ENCODE data around the gene TRABD2B. TPM values are rescaled to one million over a fixed set of nuclear protein-coding genes. Genes with fewer than 3 reads are reported as not detected.

TRABD2B gene
- total and polyA plus RNA-seq, 2 donors (not counting 3 experiments of a cell fraction or from before 2014, with no cell fraction given): not detected

- FAIRE-seq: no peak
- ChIA-PET CTCF (no interaction called here), POLR2A (no interaction called here)
- Histone ChIP-seq H3K4me1 (ENCODE audit: control insufficient read depth, extremely low read depth, insufficient read depth, low read length) (no peaks in the 10 kb centered on the region), H3K27ac (ENCODE audit: insufficient read depth, low read depth, low read length) (no peak overlapping the region), H3K9me3 (replicated peaks; ENCODE audit: control insufficient read depth, insufficient read depth, low read length) (no peaks in the 10 kb centered on the region), H3K27me3 (ENCODE audit: control insufficient read depth in 2 of 2, insufficient read depth in 2 of 2, low read length in 2 of 2) (no peaks in the 10 kb centered on the region), H3K36me3 (ENCODE audit: control insufficient read depth in 2 of 2, extremely low read depth in 1 of 2, insufficient read depth in 2 of 2, low read length in 2 of 2) (no peaks in the 10 kb centered on the region), H4K20me1 (replicated peaks; ENCODE audit: control insufficient read depth, extremely low read depth, insufficient read depth, low read length) (no peaks in the 10 kb centered on the region), H3K4me2 (ENCODE audit: insufficient read depth, low read length) (no peak overlapping the region), H3K79me2 (ENCODE audit: control insufficient read depth, insufficient read depth, low read length) (no peaks in the 10 kb centered on the region), H3K9ac (replicated peaks; ENCODE audit: extremely low read depth, insufficient read depth, low read length) (no peak overlapping the region), H2AFZ (ENCODE audit: low read depth, low read length) (no peak overlapping the region), H3K9me1 (replicated peaks; ENCODE audit: control insufficient read depth, extremely low read depth, insufficient read depth, low read length) (no peaks in the 10 kb centered on the region), H3K4me3 (replicated peaks in 1 of 3; ENCODE audit: insufficient read depth in 1 of 3, low read depth in 1 of 3, low read length in 3 of 3) (no peak overlapping the region)
- BruUV-seq (replicated peaks): no TSS peak
- TF ChIP-seq MYC (IDR thresholded peaks at IDR 0.05; ENCODE audit: low read depth, low read length) (no peak), FOS (IDR thresholded peaks at IDR 0.05; ENCODE audit: borderline replicate concordance, insufficient read depth, low read length) (no peak), POLR2A (IDR thresholded peaks at IDR 0.05; ENCODE audit: low read depth, low read length) (no peak)
- intact Hi-C loops (cut with micrococcal nuclease): no loop called here
- no peak for DNase-seq (ENCODE audit: low read depth, low spot score)
- dilution Hi-C loops (cut with MboI; ENCODE audit: extremely low pct_ligation_motif_present, low sequenced_read_pairs): no loop called here
Measured at GRCh38 chr1:47852006-47852718, 145.0 kb downstream of the TRABD2B start.

GRCh38 chr1:47850451-47850850 is 146.7 kb downstream of the TRABD2B start:
- DNase-seq (ENCODE audit: low read depth, low spot score): no peak
- intact Hi-C loops (cut with micrococcal nuclease) (no loop called here), dilution Hi-C loops (cut with MboI; ENCODE audit: extremely low pct_ligation_motif_present, low sequenced_read_pairs) (no loop called here)
- no peak overlapping the region for H3K4me3 ChIP-seq (replicated peaks in 1 of 3; ENCODE audit: insufficient read depth in 1 of 3, low read depth in 1 of 3, low read length in 3 of 3)
- no peaks in the 10 kb centered on the region for H3K79me2 ChIP-seq (ENCODE audit: control insufficient read depth, insufficient read depth, low read length)
- no peaks in the 10 kb centered on the region for H3K9me1 ChIP-seq (replicated peaks; ENCODE audit: control insufficient read depth, extremely low read depth, insufficient read depth, low read length)
- BruUV-seq (replicated peaks): no TSS peak
- no peak overlapping the region for H3K27ac ChIP-seq (ENCODE audit: insufficient read depth, low read depth, low read length)
- H3K36me3 ChIP-seq (ENCODE audit: control insufficient read depth in 2 of 2, extremely low read depth in 1 of 2, insufficient read depth in 2 of 2, low read length in 2 of 2): no peaks in the 10 kb centered on the region
- no peaks in the 10 kb centered on the region for H3K4me1 ChIP-seq (ENCODE audit: control insufficient read depth, extremely low read depth, insufficient read depth, low read length)
- no peak overlapping the region for H3K4me2 ChIP-seq (ENCODE audit: insufficient read depth, low read length)
- H3K27me3 ChIP-seq (ENCODE audit: control insufficient read depth in 2 of 2, insufficient read depth in 2 of 2, low read length in 2 of 2): no peaks in the 10 kb centered on the region
- CTCF ChIA-PET: interaction anchor here (0.7 kb wide), 1 partner anchor 113 kb away, joined by 3 read pairs; no protein-coding TSS in a partner anchor
- TF ChIP-seq GATA2 (IDR thresholded peaks at IDR 0.05; ENCODE audit: insufficient read depth, insufficient read length, low read depth, low read length) (no peak), CTCF (IDR thresholded peaks at IDR 0.05; ENCODE audit: extremely low read depth in 1 of 2, insufficient read depth in 1 of 2, low read depth in 1 of 2, low read length in 2 of 2) (no peak), MYC (IDR thresholded peaks at IDR 0.05; ENCODE audit: low read depth, low read length) (no peak), MAX (IDR thresholded peaks at IDR 0.05; ENCODE audit: insufficient read depth, insufficient read length) (no peak), FOS (IDR thresholded peaks at IDR 0.05; ENCODE audit: borderline replicate concordance, insufficient read depth, low read length) (no peak), POLR2A (IDR thresholded peaks at IDR 0.05; ENCODE audit: low read depth, low read length) (no peak), EZH2 (IDR thresholded peaks at IDR 0.05; ENCODE audit: borderline replicate concordance, low read depth, low read length, severe bottlenecking) (no peak), JUN (IDR thresholded peaks at IDR 0.05; ENCODE audit: borderline replicate concordance, insufficient read depth, insufficient read length, low read depth) (no peak), POLR2AphosphoS5 (IDR thresholded peaks at IDR 0.05; ENCODE audit: insufficient read depth, low read depth, low read length) (no peak)
- H4K20me1 ChIP-seq (replicated peaks; ENCODE audit: control insufficient read depth, extremely low read depth, insufficient read depth, low read length): no peaks in the 10 kb centered on the region
- POLR2A ChIA-PET: no interaction called here
- FAIRE-seq: no peak
- H3K9ac ChIP-seq (replicated peaks; ENCODE audit: extremely low read depth, insufficient read depth, low read length): no peak overlapping the region
- H3K9me3 ChIP-seq (replicated peaks; ENCODE audit: control insufficient read depth, insufficient read depth, low read length): no peaks in the 10 kb centered on the region
- no peak overlapping the region for H2AFZ ChIP-seq (ENCODE audit: low read depth, low read length)
